ENCODE data around the gene NFE2L2.

DNA sequence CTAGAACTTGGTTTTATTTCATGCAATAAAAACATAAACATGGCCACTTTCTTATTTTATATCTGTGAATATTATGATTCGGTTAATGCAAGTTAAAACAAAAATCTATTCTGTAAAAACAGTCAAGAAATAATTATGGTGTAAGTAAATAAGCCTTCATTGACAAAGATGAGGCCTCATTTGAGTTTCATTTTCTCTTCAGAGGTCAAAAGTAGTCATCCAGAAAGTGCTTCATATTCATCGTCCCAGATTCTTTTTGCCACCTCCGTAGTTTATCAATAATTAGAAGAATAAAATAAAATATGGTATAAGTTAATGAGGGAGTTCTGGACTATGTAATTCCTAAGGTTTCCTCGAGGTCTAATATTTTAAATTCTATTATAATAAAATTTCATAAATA is 71.3 kb downstream of the NFE2L2 start:
- TF ChIP-seq, protein P1, sequence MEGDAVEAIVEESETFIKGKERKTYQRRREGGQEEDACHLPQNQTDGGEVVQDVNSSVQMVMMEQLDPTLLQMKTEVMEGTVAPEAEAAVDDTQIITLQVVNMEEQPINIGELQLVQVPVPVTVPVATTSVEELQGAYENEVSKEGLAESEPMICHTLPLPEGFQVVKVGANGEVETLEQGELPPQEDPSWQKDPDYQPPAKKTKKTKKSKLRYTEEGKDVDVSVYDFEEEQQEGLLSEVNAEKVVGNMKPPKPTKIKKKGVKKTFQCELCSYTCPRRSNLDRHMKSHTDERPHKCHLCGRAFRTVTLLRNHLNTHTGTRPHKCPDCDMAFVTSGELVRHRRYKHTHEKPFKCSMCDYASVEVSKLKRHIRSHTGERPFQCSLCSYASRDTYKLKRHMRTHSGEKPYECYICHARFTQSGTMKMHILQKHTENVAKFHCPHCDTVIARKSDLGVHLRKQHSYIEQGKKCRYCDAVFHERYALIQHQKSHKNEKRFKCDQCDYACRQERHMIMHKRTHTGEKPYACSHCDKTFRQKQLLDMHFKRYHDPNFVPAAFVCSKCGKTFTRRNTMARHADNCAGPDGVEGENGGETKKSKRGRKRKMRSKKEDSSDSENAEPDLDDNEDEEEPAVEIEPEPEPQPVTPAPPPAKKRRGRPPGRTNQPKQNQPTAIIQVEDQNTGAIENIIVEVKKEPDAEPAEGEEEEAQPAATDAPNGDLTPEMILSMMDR (IDR thresholded peaks at IDR 0.05): no peak
- no peak for TF ChIP-seq TAF1 (IDR thresholded peaks at IDR 0.05; ENCODE audit: borderline replicate concordance, low read depth, low read length)
- TF ChIP-seq NFIC (IDR thresholded peaks at IDR 0.05; ENCODE audit: borderline replicate concordance): no peak
- TF ChIP-seq POLR2AphosphoS5 (IDR thresholded peaks at IDR 0.05; ENCODE audit: low read depth, low read length): no peak
- TF ChIP-seq TCF12 (IDR thresholded peaks at IDR 0.05): no peak
